Adipose tissue (tissue), 3 donors: ENCODE data around the gene ATMIN. TPM values are rescaled to one million over a fixed set of nuclear protein-coding genes. Genes with fewer than 3 reads are reported as not detected.

Experiments used
- H3K27ac ChIP-seq: one replicate; pipeline ENCODE4 v1.5.1; 2013; ENCODE audit warnings: low read depth, low read length
- WGBS, 3 donors: extraction: QIAGEN DNeasy Blood & Tissue Kit; methylation state at CpG; one replicate each; pipeline ENCODE4 v1.1.7; 2013; 5-methylcytosine and 5-hydroxymethylcytosine counted together
- polyA plus RNA-seq, 3 donors: library from polyadenylated mRNA; stranded (reverse); fragments of 200-250 nt; gene quantifications; one replicate each; pipeline ENCODE4 v1.2.3, GENCODE V29; 2013
- donor health status: healthy with polysubstance abuse.
- donor health status: Bipolar disorder and iron deficiency.
- donor health status: healthy.

The ATMIN gene
- polyA plus RNA-seq, 3 donors = 8.5 to 17.2 (median 12.9) TPM

DNA sequence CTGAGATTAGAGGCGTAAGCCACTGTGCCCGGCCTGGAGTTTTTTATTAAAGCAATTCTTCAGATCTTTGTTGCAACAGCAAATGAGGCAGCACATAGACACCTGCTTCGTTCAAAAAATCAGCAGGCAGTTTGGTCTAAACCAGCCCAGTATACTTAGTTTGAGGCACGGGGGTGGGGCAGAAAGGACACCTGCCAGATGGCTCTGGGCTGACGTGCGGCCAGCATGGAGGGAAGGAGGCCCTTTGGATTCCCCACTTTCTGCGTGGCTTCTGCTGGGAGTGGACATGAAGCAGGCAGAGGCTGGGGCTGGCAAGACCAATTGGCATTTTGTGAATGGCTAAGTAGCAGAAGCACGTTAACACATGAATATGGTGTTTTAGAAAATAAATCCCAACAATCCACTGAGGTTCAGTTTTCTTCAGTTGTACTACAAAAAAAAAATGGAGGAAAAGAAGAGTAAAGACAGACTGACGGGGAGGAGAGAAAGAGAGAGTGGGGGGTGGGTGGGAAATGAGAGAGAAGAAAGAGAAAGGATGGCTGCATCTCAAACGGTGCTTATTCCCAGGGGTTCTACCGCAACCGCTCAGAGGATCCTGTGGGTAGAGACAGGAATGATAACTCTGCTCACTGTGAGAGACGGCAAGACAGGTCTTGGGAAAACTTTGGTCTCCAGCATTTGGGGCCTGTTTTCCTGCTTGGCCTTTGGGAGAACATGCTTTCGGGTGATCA lies 25.1 kb downstream of the ATMIN start:
- WGBS, 3 donors = 84 to 88% (median 85%) methylated on average over 14 of the region's 14 CpGs
- H3K27ac ChIP-seq = no peak overlapping the region

DNA sequence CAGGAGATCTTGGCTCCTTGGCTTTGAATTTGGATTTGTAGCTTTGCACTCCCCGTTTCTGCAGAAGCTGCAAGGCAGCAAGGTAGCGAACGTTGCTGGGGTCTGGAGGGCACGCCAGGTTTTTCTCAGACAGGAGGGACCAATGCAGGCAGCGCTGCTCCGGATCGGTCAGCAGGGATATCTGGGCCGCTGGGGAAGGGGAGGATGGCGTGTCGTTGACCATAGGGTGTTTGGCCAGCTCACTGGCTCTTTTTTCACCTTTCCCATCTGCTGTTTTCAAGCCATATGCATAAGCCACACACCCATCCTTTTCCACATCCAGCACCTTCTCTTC lies 25.6 kb downstream of the ATMIN start:
- H3K27ac ChIP-seq = no peak overlapping the region
- 85 to 94% (median 86%) methylated on average over 10 of the region's 10 CpGs for WGBS, 3 donors

DNA sequence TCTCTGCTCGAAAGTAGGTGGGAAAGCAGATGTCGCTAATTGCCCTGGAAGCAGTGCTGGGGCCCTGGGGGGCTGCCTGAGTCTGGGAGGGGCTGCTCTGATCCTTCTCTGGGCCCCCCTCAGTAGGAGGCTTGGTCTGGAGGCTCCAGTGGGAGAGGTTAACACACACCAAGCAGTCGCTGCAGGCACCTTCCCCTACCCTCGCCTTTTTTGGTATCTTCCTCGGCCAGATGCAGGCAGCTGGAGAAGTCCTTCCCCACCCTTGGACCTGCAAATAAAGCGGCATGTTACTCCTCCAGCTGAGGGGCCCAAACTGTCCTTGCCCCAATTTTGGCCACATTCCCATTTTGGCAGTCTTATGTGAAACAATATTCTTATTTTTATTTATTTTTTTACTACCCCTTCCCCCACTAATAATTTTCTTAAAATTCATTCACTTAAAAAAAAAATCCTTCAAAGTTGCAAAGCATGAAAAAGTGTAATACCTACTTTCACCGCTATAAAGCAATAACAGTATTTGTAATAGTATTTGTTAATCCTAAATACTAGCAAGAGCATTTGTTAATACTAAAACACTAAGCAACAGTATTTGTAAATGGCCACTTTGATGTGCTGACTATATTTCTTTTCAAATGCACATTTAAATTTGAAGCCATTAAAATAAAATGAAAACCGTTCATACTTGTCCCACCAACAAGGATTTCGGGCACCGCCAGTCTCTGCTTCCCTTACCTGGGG lies 26.4 kb downstream of the ATMIN start:
- 89 to 95% (median 92%) methylated on average over 10 of the region's 10 CpGs for WGBS, 3 donors
- no peak overlapping the region for H3K27ac ChIP-seq

DNA sequence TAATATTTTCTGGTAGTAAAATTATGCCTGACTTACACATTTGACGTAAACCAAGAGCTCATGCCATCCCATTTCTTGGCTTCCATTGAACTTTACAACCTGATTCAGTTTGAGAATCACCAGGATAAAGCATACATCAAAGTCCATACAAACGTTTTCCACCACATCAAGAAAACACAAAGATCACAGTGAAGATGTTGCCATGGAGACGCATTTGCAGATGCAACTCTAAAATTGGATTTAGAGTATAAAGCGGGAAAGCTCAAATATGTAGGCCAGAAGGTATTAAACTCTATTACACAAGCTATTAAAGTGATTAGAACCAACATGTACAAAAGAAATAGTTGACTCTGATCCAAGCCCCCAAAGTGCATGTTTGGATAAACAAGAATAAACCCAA lies 31.0 kb downstream of the ATMIN start:
- 77 to 78% (median 77%) methylated on average over 4 of the region's 4 CpGs for whole genome bisulfite sequencing, 3 donors

DNA sequence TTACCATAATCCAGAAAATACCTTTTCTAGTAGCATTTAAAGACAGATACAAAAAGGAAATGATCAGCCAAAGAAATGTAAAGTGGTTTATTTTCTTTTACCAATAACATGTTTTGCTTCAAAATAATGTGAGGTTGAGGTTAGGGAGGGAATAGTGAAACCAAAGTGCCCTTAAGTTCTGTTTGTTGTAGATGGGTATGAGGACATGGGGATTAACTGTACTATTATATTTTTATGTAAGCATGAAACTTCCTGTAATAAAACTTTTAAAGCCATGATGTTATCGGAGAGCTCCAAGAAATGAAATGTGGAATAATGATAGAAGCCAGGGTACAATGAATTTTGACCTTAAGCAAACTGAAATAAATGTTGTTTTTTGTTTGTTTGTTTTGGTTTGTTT lies 31.5 kb downstream of the ATMIN start:
- WGBS, 3 donors = 64 to 93% (median 89%) methylated on average over 1 of the region's 1 CpG

More for the DNA sequence above, 31.0 kb downstream of the ATMIN start:
- H3K27ac ChIP-seq = no peak overlapping the region

DNA sequence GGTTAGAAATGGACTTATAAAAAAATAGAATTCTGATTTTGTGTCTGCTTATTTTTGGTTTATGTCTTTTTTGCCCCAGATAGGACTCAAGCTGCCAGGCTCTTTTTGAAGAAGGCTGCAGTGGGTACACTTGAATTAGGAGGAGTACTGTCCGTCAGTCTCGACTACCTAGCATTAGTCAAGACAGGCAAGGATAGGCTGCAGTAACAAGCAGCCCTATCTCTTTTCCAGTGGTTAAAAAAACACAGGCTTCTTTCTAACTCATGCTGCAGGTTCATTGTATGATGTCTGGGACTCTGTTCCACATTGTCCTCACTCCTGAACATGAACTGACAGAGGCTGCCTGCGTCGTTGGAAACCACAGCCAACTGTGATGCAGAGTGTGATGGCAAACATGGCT lies 33.4 kb downstream of the ATMIN start:
- 93 to 96% (median 95%) methylated on average over 4 of the region's 4 CpGs for WGBS, 3 donors
- no peak overlapping the region for H3K27ac ChIP-seq

More for the DNA sequence above, 31.5 kb downstream of the ATMIN start:
- H3K27ac ChIP-seq = no peak overlapping the region

- 77 to 82% (median 80%) methylated on average over 8 of the region's 8 CpGs for WGBS, 3 donors
- no peak overlapping the region for H3K27ac ChIP-seq
These were observed 35.3 kb downstream of the ATMIN start for GRCh38 chr16:81070979-81071378.

GRCh38 chr16:81071805-81072204 lies 36.2 kb downstream of the ATMIN start:
- 80 to 85% (median 83%) methylated on average over 4 of the region's 4 CpGs for WGBS, 3 donors
- no peak overlapping the region for H3K27ac ChIP-seq

DNA sequence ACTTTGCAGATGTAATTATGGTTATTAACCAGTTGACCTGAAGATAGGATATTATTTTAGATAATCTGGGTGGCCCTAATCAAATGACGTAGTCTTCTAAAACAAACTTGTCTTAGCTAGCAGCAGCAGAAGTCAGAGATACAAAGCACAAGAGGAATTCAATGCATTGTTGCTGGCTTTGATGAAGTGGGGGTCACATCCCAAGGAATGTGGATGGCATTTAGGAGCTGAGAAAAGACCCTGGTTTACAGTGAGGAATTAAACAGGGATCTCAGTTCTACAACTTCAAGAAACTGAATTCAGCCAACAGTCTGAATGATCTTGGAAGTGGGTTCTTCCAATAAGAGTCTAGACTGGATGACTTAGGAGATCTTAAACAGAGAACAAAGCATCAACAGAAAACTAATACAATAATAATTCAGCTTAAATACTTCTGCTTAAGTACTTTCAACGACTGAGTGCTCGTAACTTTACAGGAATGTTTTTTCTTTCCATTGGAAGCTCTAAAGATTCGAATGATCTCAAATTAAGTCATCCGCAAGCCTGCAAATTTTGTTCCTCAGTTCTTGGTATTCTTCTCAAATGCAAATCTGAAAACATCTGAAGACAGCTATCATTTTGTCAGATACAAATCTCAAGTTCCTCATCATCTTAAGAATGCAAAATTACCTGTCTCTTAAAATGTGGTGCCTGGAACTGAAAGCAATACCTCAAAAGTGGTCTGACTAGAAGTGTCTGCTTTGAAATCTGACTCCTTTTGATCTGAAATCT lies 38.1 kb downstream of the ATMIN start:
- 73 to 76% (median 73%) methylated on average over 5 of the region's 5 CpGs for WGBS, 3 donors
- no peak overlapping the region for H3K27ac ChIP-seq

- no peak overlapping the region for H3K27ac ChIP-seq
- 0 to 1% (median 0%) methylated on average over 27 of the region's 27 CpGs for WGBS, 3 donors
These were observed 41.0 kb downstream of the ATMIN start for GRCh38 chr16:81076566-81077075.

DNA sequence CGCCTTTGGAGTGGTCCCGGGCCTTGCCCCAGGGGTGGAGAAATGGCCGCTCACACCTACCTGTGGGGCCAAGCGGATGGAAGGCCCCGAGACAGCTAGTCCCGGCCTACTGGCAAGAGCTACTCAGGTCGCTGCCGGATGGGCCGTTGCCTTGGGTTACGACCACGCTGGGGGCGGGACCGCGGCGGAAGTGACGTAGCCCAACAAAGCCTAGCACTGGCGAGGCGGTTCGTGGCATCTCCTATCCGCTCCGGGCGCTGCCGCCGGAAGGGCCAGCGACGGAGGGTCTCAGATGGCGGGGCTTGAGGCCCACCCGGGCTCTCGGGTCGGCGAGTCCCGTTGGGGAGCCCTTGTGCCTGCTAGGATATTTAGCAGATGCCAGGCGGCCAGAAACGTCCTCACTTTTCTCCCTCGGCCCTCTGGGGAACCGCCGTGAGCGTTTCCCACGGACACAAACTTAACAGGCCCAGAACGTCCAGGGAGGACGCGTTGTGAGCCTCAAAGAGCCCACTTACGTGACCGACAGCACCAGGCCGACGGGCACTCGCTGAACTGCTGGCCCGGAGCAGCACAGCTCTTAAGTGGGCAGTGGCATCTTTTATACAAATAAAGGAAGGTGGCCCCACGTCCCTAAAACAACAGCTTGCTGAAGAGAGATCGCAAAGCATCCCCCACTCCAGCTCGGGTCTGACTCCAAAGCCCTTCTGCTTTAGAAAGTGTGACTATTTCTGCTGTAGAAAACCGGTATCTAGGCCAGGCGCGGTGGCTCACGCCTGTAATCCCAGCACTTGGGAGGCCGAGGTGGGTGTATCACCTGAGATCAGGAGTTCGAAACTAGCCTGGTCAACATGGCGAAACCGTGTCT lies 41.7 kb downstream of the ATMIN start, which contains the start of gene C16orf46:
C16orf46 (minus strand) TSS at position 163 of the 865 bp plus-strand sequence. CDS start 13,283 bp downstream, outside the sequence.
- peak within 1 kb of the TSS; percentile 97 for H3K27ac ChIP-seq
- WGBS, 3 donors = 10 to 12% (median 11%) methylated on average over 59 of the region's 59 CpGs

DNA sequence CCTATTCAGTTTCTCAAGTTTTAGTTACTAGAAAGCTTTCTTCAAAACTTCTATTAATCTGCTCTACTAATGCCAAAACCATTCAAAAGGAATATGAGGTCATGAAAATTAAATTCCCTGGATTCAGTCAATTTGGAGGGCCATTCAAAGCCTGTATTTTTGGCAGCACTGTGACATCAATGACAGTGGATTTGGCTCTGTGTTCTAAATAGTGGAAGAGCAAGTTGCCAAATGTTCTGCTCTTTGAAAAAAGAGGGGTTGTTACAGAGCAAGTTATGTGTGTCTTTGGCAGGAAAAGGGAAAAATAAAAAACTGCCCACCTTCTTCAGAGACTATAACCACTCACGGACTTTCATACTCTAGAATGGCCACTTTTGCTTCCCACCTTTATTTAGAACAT lies 44.6 kb downstream of the ATMIN start:
- no peak overlapping the region for H3K27ac ChIP-seq
- 73 to 88% (median 77%) methylated on average over 1 of the region's 1 CpG for WGBS, 3 donors

- no peak overlapping the region for H3K27ac ChIP-seq
- WGBS, 3 donors = 94 to 96% (median 94%) methylated on average over 4 of the region's 4 CpGs
These were observed 45.4 kb downstream of the ATMIN start for GRCh38 chr16:81081014-81081413.

DNA sequence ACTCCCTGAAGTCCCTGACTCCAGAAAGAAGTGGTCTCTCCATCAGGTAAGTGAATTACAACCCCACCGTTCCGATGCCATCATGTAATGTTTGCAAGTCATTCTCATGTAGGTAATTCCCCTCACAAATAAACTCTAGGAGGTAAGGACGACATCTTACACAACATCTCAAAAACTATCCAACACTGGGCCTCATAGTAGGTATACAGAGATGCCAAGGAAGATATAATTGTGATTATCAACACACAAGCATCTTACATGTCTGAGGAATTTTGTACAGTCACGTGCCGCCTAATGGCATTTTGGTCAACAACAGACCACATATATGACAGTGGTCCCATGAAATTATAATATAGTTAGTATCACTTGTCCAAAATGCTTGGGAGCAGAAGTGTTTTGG lies 53.2 kb downstream of the ATMIN start:
- H3K27ac ChIP-seq = no peak overlapping the region
- 90 to 96% (median 94%) methylated on average over 5 of the region's 5 CpGs for WGBS, 3 donors

DNA sequence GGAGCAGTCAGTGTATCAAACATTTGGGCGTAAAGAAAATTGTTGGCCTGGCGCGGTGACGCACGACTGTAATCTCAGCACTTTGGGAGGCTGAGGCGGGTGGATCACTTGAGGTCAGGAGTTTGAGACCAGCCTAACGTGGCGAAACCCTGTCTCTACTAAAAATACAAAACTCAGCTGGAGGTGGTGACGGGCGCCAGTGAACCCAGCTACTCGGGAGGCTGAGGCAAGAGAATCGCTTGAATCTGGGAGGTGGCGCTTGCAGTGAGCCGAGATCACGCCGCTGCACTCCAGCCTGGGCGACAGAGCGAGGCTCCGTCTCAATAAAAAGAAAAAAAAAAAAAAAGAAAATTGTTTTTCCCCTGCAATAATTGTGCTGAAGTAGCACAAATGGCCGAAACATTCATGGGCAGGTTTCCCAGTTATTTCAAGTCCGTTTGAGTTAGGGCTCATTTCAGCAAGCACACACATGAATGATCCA lies 59.2 kb downstream of the ATMIN start:
- 64 to 81% (median 71%) methylated on average over 21 of the region's 21 CpGs for WGBS, 3 donors
- no peak overlapping the region for H3K27ac ChIP-seq

GRCh38 chr16:81095653-81095952 lies 60.0 kb downstream of the ATMIN start:
- 0 to 1% (median 0%) methylated on average over 22 of the region's 22 CpGs for WGBS, 3 donors
- H3K27ac ChIP-seq = no peak overlapping the region

DNA sequence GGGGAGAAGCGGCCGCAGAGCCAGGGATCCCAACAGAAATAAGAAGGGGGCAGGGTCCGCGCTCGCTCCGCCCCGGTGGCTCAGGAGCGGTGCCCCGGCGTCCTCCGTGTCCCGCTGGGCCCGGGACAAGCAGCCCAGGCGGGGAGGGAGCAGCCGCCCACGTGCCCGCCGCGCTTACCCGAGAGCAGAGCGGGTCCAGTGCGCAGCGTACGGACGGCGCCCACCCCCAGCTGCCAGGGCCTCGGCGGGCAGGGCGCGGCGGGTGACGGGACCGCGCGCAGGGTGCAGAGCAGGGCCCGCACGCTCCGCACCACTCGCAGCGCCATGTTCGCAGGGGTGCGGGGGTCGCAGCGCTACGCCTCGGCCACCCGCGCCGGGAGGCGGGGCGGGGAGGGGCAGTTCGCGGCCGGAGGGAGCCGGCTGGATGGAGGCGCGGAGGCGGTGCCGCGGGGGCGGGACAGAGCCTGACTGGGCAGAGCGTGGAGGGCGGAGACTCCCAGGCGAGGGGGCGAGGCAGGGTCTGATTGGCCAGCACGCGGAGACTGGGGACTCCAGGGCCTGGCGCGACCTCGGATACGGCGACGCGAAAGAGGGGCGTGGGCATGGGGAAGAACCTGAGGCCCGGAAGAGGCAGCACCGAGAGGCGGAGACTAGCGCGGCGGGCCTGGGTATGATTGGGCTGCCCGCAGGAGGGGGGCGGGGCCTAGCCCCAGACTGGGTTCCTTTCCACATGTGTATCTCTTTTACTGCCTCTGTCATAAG lies 60.5 kb downstream of the ATMIN start, which contains the start of gene GCSH:
GCSH (minus strand) TSS at position 443 of the 762 bp plus-strand sequence; CDS start at position 326, 117 bp downstream.
- no peak within 1 kb of the TSS for H3K27ac ChIP-seq
- 2 to 3% (median 3%) methylated on average over 50 to 79 of the region's 83 CpGs for WGBS, 3 donors
